ENCODE measurements around the gene GRB2.

GRB2 gene

DNA sequence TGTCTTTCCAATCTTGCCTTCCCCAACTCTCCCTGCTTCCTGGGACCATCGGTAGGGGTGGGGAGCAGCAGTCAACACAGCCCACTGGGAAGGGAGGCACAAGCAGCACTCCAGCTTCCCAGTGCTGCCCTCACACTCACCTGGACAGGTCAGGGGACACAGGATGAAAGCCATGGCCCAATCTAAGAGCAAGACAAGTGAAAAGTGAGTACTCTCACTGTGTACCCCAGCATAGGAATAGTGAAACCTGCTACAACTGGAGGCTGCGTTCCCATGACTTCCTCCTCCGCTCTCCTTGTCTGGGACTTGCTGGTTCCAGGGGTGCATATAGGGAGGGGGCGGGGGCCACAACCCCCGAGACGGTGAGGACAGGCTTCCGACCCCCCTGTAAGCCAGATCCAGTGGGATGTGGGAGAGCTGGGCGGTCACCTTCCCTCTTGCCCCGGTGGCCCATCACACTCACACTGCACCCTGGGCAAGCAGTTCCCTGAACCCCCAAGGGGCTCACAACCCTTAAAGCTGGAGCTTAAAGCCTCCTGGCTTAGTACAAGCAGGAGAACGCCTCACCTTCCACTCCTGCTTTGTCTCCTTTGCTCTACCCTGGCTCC is 86.8 kb downstream of the GRB2 start:
- peak; percentile 59 for TF ChIP-seq POLR2AphosphoS5 (IDR thresholded peaks at IDR 0.05; ENCODE audit: low read depth)
- TF ChIP-seq, protein P1, sequence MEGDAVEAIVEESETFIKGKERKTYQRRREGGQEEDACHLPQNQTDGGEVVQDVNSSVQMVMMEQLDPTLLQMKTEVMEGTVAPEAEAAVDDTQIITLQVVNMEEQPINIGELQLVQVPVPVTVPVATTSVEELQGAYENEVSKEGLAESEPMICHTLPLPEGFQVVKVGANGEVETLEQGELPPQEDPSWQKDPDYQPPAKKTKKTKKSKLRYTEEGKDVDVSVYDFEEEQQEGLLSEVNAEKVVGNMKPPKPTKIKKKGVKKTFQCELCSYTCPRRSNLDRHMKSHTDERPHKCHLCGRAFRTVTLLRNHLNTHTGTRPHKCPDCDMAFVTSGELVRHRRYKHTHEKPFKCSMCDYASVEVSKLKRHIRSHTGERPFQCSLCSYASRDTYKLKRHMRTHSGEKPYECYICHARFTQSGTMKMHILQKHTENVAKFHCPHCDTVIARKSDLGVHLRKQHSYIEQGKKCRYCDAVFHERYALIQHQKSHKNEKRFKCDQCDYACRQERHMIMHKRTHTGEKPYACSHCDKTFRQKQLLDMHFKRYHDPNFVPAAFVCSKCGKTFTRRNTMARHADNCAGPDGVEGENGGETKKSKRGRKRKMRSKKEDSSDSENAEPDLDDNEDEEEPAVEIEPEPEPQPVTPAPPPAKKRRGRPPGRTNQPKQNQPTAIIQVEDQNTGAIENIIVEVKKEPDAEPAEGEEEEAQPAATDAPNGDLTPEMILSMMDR (IDR thresholded peaks at IDR 0.05; ENCODE audit: insufficient read depth, low read length), result no peak
- TF ChIP-seq SPI1 (IDR thresholded peaks at IDR 0.05; ENCODE audit: borderline replicate concordance, low read depth), result no peak
- TF ChIP-seq, protein P2, sequence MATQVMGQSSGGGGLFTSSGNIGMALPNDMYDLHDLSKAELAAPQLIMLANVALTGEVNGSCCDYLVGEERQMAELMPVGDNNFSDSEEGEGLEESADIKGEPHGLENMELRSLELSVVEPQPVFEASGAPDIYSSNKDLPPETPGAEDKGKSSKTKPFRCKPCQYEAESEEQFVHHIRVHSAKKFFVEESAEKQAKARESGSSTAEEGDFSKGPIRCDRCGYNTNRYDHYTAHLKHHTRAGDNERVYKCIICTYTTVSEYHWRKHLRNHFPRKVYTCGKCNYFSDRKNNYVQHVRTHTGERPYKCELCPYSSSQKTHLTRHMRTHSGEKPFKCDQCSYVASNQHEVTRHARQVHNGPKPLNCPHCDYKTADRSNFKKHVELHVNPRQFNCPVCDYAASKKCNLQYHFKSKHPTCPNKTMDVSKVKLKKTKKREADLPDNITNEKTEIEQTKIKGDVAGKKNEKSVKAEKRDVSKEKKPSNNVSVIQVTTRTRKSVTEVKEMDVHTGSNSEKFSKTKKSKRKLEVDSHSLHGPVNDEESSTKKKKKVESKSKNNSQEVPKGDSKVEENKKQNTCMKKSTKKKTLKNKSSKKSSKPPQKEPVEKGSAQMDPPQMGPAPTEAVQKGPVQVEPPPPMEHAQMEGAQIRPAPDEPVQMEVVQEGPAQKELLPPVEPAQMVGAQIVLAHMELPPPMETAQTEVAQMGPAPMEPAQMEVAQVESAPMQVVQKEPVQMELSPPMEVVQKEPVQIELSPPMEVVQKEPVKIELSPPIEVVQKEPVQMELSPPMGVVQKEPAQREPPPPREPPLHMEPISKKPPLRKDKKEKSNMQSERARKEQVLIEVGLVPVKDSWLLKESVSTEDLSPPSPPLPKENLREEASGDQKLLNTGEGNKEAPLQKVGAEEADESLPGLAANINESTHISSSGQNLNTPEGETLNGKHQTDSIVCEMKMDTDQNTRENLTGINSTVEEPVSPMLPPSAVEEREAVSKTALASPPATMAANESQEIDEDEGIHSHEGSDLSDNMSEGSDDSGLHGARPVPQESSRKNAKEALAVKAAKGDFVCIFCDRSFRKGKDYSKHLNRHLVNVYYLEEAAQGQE (IDR thresholded peaks at IDR 0.05; ENCODE audit: insufficient replicate concordance, low read depth), result no peak
- TF ChIP-seq GABPA (IDR thresholded peaks at IDR 0.05; ENCODE audit: low read depth), result no peak
- no peak for DNase-seq (ENCODE audit: low read depth in 1 of 2, low spot score in 1 of 2)
- no peak overlapping the region for H3K4me3 ChIP-seq (replicated peaks; ENCODE audit: insufficient read depth, low read length)
- no peaks in the 10 kb centered on the region for H3K27me3 ChIP-seq (ENCODE audit: insufficient read depth, poor library complexity, severe bottlenecking)
- peak overlapping the region; percentile 19; the same call in 1 of the 2 replicates for H3K27ac ChIP-seq (replicated peaks)

DNA sequence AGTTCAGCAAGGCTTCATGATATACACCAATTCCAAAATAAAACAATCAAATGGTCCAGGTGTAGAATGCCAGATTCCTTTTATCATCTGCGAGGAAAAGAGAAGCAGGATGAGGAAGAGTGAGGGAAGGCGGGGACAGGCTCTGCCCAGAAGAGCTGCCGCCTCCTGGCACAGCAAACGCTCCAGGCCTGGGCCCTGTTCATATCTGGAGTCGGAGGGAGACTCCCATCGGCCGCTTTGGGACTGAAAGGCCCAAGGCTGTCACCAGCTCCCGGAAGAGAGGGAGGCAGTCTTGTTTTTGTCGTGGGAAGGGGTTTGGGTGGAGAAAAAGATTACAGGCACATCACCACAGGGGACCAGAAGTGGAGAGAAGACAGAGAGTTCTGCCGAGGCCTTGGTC is 87.3 kb downstream of the GRB2 start:
- TF ChIP-seq SPI1 (IDR thresholded peaks at IDR 0.05; ENCODE audit: borderline replicate concordance, low read depth) (no peak), GABPA (IDR thresholded peaks at IDR 0.05; ENCODE audit: low read depth) (no peak), POLR2AphosphoS5 (IDR thresholded peaks at IDR 0.05; ENCODE audit: low read depth) (no peak)
- TF ChIP-seq, protein P2 (IDR thresholded peaks at IDR 0.05; ENCODE audit: insufficient replicate concordance, low read depth), result no peak
- TF ChIP-seq, protein P1 (IDR thresholded peaks at IDR 0.05; ENCODE audit: insufficient read depth, low read length), result no peak
- Histone ChIP-seq H3K27ac (replicated peaks) (peak overlapping the region; percentile 19; the same call in 1 of the 2 replicates), H3K4me3 (replicated peaks; ENCODE audit: insufficient read depth, low read length) (no peak overlapping the region)

DNA sequence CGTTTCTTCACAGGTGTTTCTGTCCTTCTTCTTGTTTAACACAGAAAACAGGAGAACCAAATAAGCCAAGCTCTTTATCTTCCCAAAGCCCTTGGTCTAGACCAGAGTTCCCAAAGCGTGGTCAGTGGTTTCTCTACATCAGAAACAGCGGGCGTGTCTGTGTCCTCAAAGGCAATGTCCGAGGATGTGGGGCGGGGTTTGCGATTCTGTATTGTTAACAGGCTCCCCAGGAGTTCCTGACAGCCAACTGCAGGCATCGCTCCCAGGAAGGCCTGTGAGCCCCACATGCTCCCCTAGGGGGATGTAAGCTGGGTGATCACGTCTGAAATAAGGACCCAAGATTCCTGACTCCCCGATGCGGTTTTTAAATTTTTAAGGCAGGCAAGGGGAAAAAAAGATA is 87.8 kb downstream of the GRB2 start:
- TF ChIP-seq SPI1 (IDR thresholded peaks at IDR 0.05; ENCODE audit: borderline replicate concordance, low read depth) (no peak), GABPA (IDR thresholded peaks at IDR 0.05; ENCODE audit: low read depth) (no peak), POLR2AphosphoS5 (IDR thresholded peaks at IDR 0.05; ENCODE audit: low read depth) (no peak)
- TF ChIP-seq, protein P1 (IDR thresholded peaks at IDR 0.05; ENCODE audit: insufficient read depth, low read length), result no peak
- TF ChIP-seq, protein P2 (IDR thresholded peaks at IDR 0.05; ENCODE audit: insufficient replicate concordance, low read depth), result no peak
- no peaks in the 10 kb centered on the region for H3K27me3 ChIP-seq (ENCODE audit: insufficient read depth, poor library complexity, severe bottlenecking)
- H3K27ac ChIP-seq (replicated peaks), result peak overlapping the region; percentile 52
- peak in 1 of 2 experiments; percentile 43 for DNase-seq (ENCODE audit: low read depth in 1 of 2, low spot score in 1 of 2)
- H3K4me3 ChIP-seq (replicated peaks; ENCODE audit: insufficient read depth, low read length), result no peak overlapping the region

More for the DNA sequence above, 87.3 kb downstream of the GRB2 start:
- no peak for DNase-seq (ENCODE audit: low read depth in 1 of 2, low spot score in 1 of 2)
- no peaks in the 10 kb centered on the region for H3K27me3 ChIP-seq (ENCODE audit: insufficient read depth, poor library complexity, severe bottlenecking)
